Memory B cell (primary cell): Measurements from ENCODE around the gene SYT5.

Source experiments
- ATAC-seq: fragments of 150-1000 bp; cut with Tn5 transposase; 2 replicates; pipeline ENCODE4 v1.10.0; 2021; ENCODE audit warnings: low read depth, mild to moderate bottlenecking, moderate library complexity
- DNase-seq, 2 donors: peaks; one replicate each; pipeline ENCODE4 v3.0.0; 2022; ENCODE audit warnings: low spot score in 2 of 2
- H3K27ac Mint-ChIP-seq: one replicate; pipeline ENCODE4 v1.8.0; 2022; ENCODE audit warnings: mild to moderate bottlenecking, moderate library complexity, mixed read lengths
- H3K27me3 Mint-ChIP-seq: one replicate; pipeline ENCODE4 v1.8.0; 2022; ENCODE audit warnings: mixed read lengths
- H3K36me3 Mint-ChIP-seq: one replicate; pipeline ENCODE4 v1.8.0; 2022; ENCODE audit warnings: mild to moderate bottlenecking, mixed read lengths
- H3K4me1 Mint-ChIP-seq: one replicate; pipeline ENCODE4 v1.8.0; 2022; ENCODE audit warnings: mixed read lengths
- H3K4me3 Mint-ChIP-seq: one replicate; pipeline ENCODE4 v1.8.0; 2022; ENCODE audit warnings: mild to moderate bottlenecking, moderate library complexity, mixed read lengths
- H3K9me3 Mint-ChIP-seq: one replicate; pipeline ENCODE4 v1.8.0; 2022; ENCODE audit warnings: mixed read lengths

Gene SYT5

DNA sequence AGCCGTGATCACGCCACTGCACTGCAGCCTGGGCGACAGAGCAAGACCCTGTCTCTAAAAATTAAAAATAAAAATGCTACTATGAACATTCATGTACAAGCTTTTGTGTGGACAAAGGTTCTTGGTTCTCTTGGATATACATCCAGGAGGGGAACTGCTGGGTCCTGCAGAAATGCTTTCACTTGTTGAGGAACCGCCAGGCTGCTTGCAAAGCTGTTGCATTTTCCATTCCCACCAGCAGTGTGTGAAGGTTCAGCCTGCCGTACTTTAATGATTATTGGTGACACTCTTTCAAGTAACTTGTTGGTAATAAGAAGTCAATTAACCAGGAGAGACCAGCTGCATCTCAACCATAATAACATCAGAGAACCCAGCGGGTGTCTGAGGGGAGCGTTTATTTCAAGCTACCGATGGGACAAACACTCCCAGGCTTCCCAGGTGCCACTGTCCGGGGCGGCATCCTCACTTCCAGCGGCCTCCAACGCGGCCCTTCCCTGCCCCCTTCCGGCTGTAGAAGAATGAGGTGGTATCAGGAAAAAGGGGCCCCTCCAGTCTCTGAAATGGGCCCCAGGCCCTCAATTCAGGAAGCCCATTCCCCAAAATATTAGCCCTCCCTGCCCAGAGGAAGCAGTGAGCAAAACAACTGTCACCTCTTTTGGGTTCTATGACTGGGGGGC, 47.5 kb downstream of the SYT5 start:
- DNase-seq (no peak), ATAC-seq (no peak)
- Mint-ChIP-seq H3K27ac (no peak overlapping the region), H3K4me3 (no peak overlapping the region), H3K4me1 (peaks cover 3% of the 10 kb centered on the region), H3K9me3 (no peaks in the 10 kb centered on the region), H3K36me3 (no peaks in the 10 kb centered on the region), H3K27me3 (peaks cover 27% of the 10 kb centered on the region)

DNA sequence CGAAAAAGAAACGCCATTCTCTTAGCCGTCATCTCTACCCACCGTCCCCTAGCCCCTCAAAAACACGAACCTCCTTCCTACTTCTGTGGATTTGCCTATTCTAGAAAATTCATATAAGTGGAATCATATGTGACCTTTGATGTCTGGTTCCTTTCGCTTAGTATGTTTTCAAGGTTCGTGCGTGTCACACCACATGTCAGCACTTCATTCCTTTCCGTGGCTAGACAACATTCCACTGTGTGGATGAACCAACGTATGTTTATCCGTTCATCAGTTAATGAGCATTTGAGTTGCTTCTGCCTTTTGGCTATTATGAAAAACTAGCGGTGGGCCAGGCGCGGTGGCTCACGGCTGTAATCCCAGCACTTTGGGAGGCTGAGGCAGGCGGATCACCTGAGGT, 48.7 kb downstream of the SYT5 start:
- Mint-ChIP-seq H3K4me3 (no peak overlapping the region), H3K27me3 (peaks cover 32% of the 10 kb centered on the region), H3K27ac (no peak overlapping the region), H3K36me3 (no peaks in the 10 kb centered on the region), H3K4me1 (peaks cover 3% of the 10 kb centered on the region), H3K9me3 (no peaks in the 10 kb centered on the region)
- ATAC-seq (no peak), DNase-seq (no peak)
